HCT116 (cell line): ENCODE data around the gene UMOD. TPM values are rescaled to one million over a fixed set of nuclear protein-coding genes. Genes with fewer than 3 reads are reported as not detected.

Source experiments
- ATAC-seq: fragments of 200-7000 bp; cut with Tn5 transposase; 2 replicates; pipeline ENCODE4 v1.9.1; 2020; ENCODE audit warnings: mild to moderate bottlenecking, moderate library complexity
- BruUV-seq: library from RNA; stranded (reverse); fragments of 400-500 nt; replicated peaks from 2 replicates; lab custom pipeline; 2021; lab: Mats Ljungman, UMichigan
- CTCF ChIA-PET: fragments of 300-600 bp; sonication (Branson Sonifier 250); formaldehyde crosslinking; loops from one replicate; lab custom pipeline; 2021; ENCODE audit warnings: antibody characterized with exemption; lab: Charles Lee
- POLR2A ChIA-PET: fragments of 300-600, 350-600 bp; sonication (Branson Sonifier 250); formaldehyde crosslinking; loops from one replicate; lab custom pipeline; 2021; ENCODE audit warnings: antibody characterized with exemption; lab: Charles Lee
- RAD21 ChIA-PET, 2 experiments: fragments of 300-600 bp; sonication (Branson Sonifier 250); formaldehyde crosslinking; loops; one replicate each; lab custom pipeline; 2023; ENCODE audit warnings: low total read pairs in 2 of 2; ENCODE audit not compliant: uncharacterized antibody in 2 of 2, unreplicated experiment in 2 of 2, low non-redundant PET in 1 of 2; lab: Charles Lee
- DNase-seq: peaks from one replicate; pipeline ENCODE4 v3.0.0-alpha.2; 2010; ENCODE audit warnings: low read depth, low spot score
- H2AFZ ChIP-seq: fragments of 200-600 bp; shearing (Covaris generic), sonication (generic); 2 replicates; pipeline ENCODE4 v1.6.1; 2017; ENCODE audit warnings: low read depth, mixed run types, mixed read lengths, antibody characterized with exemption, low read length; ENCODE audit not compliant: poor library complexity, severe bottlenecking
- H3K27ac ChIP-seq: 2 replicates; pipeline ENCODE4 v1.5.1; 2012; ENCODE audit warnings: low read depth, low read length
- H3K27me3 ChIP-seq: fragments of 200-600 bp; sonication (generic); 2 replicates; pipeline ENCODE4 v1.6.1; 2016; ENCODE audit warnings: mixed run types, low read length, mixed read lengths; ENCODE audit not compliant: insufficient read depth
- H3K36me3 ChIP-seq, 2 experiments: fragments of 200-500 bp in 1 of 2; fragments of 200-600 bp in 1 of 2; sonication (Bioruptor generic) in 1 of 2; sonication (generic) in 1 of 2; 2 replicates each; pipeline versions ENCODE4 v1.5.1 to v1.6.1; 2014 to 2016; ENCODE audit warnings: low read length in 2 of 2, inconsistent platforms in 1 of 2, mixed read lengths in 1 of 2, mixed run types in 1 of 2; ENCODE audit not compliant: insufficient read depth in 2 of 2, control insufficient read depth in 1 of 2
- H3K4me1 ChIP-seq, 2 experiments: fragments of 200-600 bp in 1 of 2; sonication (generic) in 1 of 2; 2 replicates each; pipeline versions ENCODE4 v1.5.1 to v1.6.1; 2012 to 2017; ENCODE audit warnings: low read length in 2 of 2, inconsistent platforms in 1 of 2, mild to moderate bottlenecking in 1 of 2, mixed read lengths in 1 of 2, mixed run types in 1 of 2, moderate library complexity in 1 of 2; ENCODE audit not compliant: insufficient read depth in 2 of 2, control insufficient read depth in 1 of 2
- H3K4me2 ChIP-seq: fragments of 200-600 bp; sonication (generic); 2 replicates; pipeline ENCODE4 v1.6.1; 2017; ENCODE audit warnings: mixed run types, low read length, mixed read lengths
- H3K4me3 ChIP-seq, 2 experiments: fragments of 200-600 bp in 1 of 2; sonication (generic) in 1 of 2; replicated peaks in 1 of 2; 2 replicates each; pipeline ENCODE4 v1.5.1; 2011 to 2016; ENCODE audit warnings: low read length in 2 of 2, control low read depth in 1 of 2, low read depth in 1 of 2, mild to moderate bottlenecking in 1 of 2, mixed read lengths in 1 of 2, mixed run types in 1 of 2
- H3K79me2 ChIP-seq: fragments of 200-600 bp; sonication (generic); 2 replicates; pipeline ENCODE4 v1.6.1; 2017; ENCODE audit warnings: mild to moderate bottlenecking, mixed run types, low read length, moderate library complexity, mixed read lengths; ENCODE audit not compliant: insufficient read depth
- H3K9ac ChIP-seq: fragments of 200-600 bp; sonication (generic); 2 replicates; pipeline ENCODE4 v1.6.1; 2016; ENCODE audit warnings: low read length, mixed read lengths
- H3K9me2 ChIP-seq: fragments of 200-600 bp; sonication (generic), shearing (Covaris generic); 2 replicates; pipeline ENCODE4 v1.6.1; 2017; ENCODE audit warnings: mixed run types, mild to moderate bottlenecking, moderate library complexity; ENCODE audit not compliant: insufficient read depth
- H3K9me3 ChIP-seq, 2 experiments: fragments of 200-500 bp in 1 of 2; fragments of 200-600 bp in 1 of 2; sonication (Bioruptor generic) in 1 of 2; sonication (generic) in 1 of 2; 2 replicates each; pipeline ENCODE4 v1.6.1; 2014 to 2017; ENCODE audit warnings: low read length in 2 of 2, mixed read lengths in 2 of 2, inconsistent platforms in 1 of 2, low read depth in 1 of 2, mild to moderate bottlenecking in 1 of 2, mixed run types in 1 of 2, moderate library complexity in 1 of 2; ENCODE audit not compliant: control insufficient read depth in 1 of 2, insufficient read depth in 1 of 2
- H4K20me1 ChIP-seq: fragments of 200-600 bp; sonication (generic), shearing (Covaris generic); 2 replicates; pipeline ENCODE4 v1.6.1; 2017; ENCODE audit warnings: mixed run types, mild to moderate bottlenecking, moderate library complexity; ENCODE audit not compliant: insufficient read depth
- CBX3 ChIP-seq: IDR thresholded peaks from 2 replicates; pipeline ENCODE4 v1.6.1; 2012; ENCODE audit warnings: low read depth
- CEBPB ChIP-seq: IDR thresholded peaks from 2 replicates; pipeline ENCODE4 v1.6.1; 2012; ENCODE audit warnings: low read depth
- CTCF ChIP-seq, 3 experiments: fragments of 200-600 bp in 1 of 3; sonication (generic) in 1 of 3; IDR thresholded peaks in 2 of 3; conservative IDR thresholded peaks in 1 of 3; 2 replicates each; pipeline ENCODE4 v1.5.1; 2012 to 2017; ENCODE audit warnings: low read depth in 2 of 3, low read length in 2 of 3, antibody characterized with exemption in 1 of 3, borderline replicate concordance in 1 of 3, control low read depth in 1 of 3, mild to moderate bottlenecking in 1 of 3, mixed read lengths in 1 of 3, mixed run types in 1 of 3, moderate library complexity in 1 of 3; ENCODE audit not compliant: insufficient read depth in 1 of 3
- EGR1 ChIP-seq: IDR thresholded peaks from 2 replicates; pipeline ENCODE4 v1.6.1; 2012; ENCODE audit warnings: low read depth
- ELF1 ChIP-seq: IDR thresholded peaks from 2 replicates; pipeline ENCODE4 v1.6.1; 2012; ENCODE audit warnings: low read depth, borderline replicate concordance
- EZH2 ChIP-seq: fragments of 200-600 bp; sonication (generic); IDR thresholded peaks from 2 replicates; pipeline ENCODE4 v1.6.1; 2017; ENCODE audit warnings: antibody characterized with exemption, mixed run types
- EZH2phosphoT487 ChIP-seq: fragments of 200-600 bp; IDR thresholded peaks from 2 replicates; pipeline ENCODE4 v1.6.1; 2018; ENCODE audit warnings: antibody characterized with exemption, borderline replicate concordance
- FOSL1 ChIP-seq: IDR thresholded peaks from 2 replicates; pipeline ENCODE4 v1.6.1; 2012; ENCODE audit warnings: low read depth
- POLR2A ChIP-seq: IDR thresholded peaks from 2 replicates; pipeline ENCODE4 v1.7.0; 2011; ENCODE audit warnings: borderline replicate concordance; ENCODE audit not compliant: insufficient read depth, insufficient read length; ENCODE audit errors: extremely low read depth
- SIN3A ChIP-seq: IDR thresholded peaks from 2 replicates; pipeline ENCODE4 v1.6.1; 2012; ENCODE audit warnings: low read depth
- SP1 ChIP-seq: IDR thresholded peaks from 2 replicates; pipeline ENCODE4 v1.6.1; 2012; ENCODE audit warnings: low read depth
- SRF ChIP-seq: IDR thresholded peaks from 2 replicates; pipeline ENCODE4 v1.6.1; 2012; ENCODE audit warnings: low read depth
- TCF7L2 ChIP-seq: IDR thresholded peaks from 2 replicates; pipeline ENCODE4 v1.7.0; 2011; ENCODE audit warnings: borderline replicate concordance, inconsistent platforms; ENCODE audit not compliant: insufficient read depth, insufficient read length; ENCODE audit errors: extremely low read depth
- YY1 ChIP-seq: IDR thresholded peaks from 2 replicates; pipeline ENCODE4 v1.6.1; 2011; ENCODE audit warnings: low read length, low read depth, moderate library complexity, mild to moderate bottlenecking; ENCODE audit not compliant: insufficient replicate concordance; ENCODE audit errors: extremely low read depth
- ZBTB33 ChIP-seq: IDR thresholded peaks from 2 replicates; pipeline ENCODE4 v1.6.1; 2011; ENCODE audit warnings: mild to moderate bottlenecking, low read length, moderate library complexity; ENCODE audit not compliant: insufficient replicate concordance; ENCODE audit errors: extremely low read depth
- ZFX ChIP-seq: fragments of 450-650 bp; IDR thresholded peaks from 2 replicates; pipeline ENCODE4 v1.6.1; 2017
- intact Hi-C: fragments of 100-400 bp; cut with micrococcal nuclease; formaldehyde crosslinking; loops from 2 replicates; pipeline ENCODE4 v1.10.0; 2022
- total RNA-seq: library from RNA; stranded (reverse); gene quantifications from one replicate; pipeline ENCODE4 v1.2.1, GENCODE V29; 2021; ENCODE audit not compliant: unreplicated experiment
- TF ChIP-seq, protein P1 (sequence below): IDR thresholded peaks from 2 replicates; pipeline ENCODE4 v1.6.1; 2012
- TF ChIP-seq, protein P2 (sequence below): IDR thresholded peaks from 2 replicates; pipeline ENCODE4 v1.6.1; 2012; ENCODE audit warnings: low read depth

The UMOD gene
- total RNA-seq, 1 experiment from 2014 or later = not detected

DNA sequence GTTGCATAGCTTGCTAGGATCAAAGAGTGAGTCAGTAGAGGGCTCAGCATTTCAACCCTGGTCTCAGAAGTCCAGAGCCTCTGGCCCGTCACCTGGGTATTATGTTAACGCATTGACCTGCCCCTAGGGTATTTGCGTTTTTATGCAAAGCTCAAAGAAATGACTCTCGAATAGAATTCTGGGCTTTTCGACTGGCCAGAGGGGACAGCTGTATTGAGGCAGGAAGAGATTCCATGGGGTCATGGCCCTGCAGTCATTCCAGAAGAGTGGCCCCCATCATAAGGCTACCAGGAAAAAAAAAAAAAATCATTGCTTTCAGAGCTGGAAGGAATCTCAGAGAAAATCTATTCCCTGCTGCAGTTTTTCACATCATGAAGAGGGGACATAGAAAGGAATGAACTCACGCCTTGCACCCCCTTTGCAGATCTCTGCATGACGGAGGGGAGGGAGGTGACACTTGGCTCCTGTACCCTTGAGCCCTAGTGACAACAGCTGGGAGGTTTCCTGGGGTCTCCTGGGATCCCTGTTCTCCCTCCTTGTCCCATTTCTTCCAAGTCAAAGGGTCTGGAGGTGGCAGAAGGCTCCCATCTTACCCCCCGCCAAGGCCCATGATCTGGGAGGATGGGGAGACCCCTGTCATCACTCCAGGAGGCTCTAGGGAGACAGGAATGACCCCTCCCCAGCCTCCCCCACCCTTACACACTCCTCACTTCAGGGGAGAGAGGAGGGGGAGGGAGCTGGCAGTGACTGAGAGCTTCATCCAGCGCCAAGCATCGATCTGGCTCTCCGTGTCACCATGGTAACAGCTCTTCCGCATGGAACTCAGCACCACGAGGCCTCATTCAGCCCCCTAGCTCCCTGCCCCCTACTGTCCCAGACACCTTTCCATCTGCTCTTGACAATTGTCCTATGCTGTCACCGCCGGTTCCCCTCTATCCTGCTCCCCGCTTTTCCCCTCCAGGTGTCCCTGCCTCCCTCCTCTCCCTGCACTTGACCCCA lies 61.0 kb downstream of the UMOD start:
- ChIA-PET CTCF (interaction anchor here (3.0 kb wide), 1 partner anchor 9 kb away, joined by 11 read pairs; no protein-coding TSS in a partner anchor), RAD21 (no interaction called here), POLR2A (no interaction called here)
- BruUV-seq = no TSS peak
- H3K9me3 ChIP-seq = no peaks in the 10 kb centered on the region
- no peak overlapping the region for H3K4me2 ChIP-seq
- no peaks in the 10 kb centered on the region for H3K36me3 ChIP-seq
- no peaks in the 10 kb centered on the region for H3K4me1 ChIP-seq
- peaks cover 36% of the 10 kb centered on the region for H3K27me3 ChIP-seq
- H3K9ac ChIP-seq = no peak overlapping the region
- no peaks in the 10 kb centered on the region for H3K9me2 ChIP-seq
- intact Hi-C loops = no loop called here
- ATAC-seq (no peak), DNase-seq (no peak)
- H3K79me2 ChIP-seq = no peaks in the 10 kb centered on the region
- no peaks in the 10 kb centered on the region for H4K20me1 ChIP-seq
- no peak for TF ChIP-seq EGR1
- TF ChIP-seq, protein P1, sequence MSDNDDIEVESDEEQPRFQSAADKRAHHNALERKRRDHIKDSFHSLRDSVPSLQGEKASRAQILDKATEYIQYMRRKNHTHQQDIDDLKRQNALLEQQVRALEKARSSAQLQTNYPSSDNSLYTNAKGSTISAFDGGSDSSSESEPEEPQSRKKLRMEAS = no peak
- no peak for TF ChIP-seq EZH2phosphoT487
- no peak for TF ChIP-seq FOSL1
- TF ChIP-seq EZH2 = no peak
- TF ChIP-seq SP1 = no peak
- no peak for TF ChIP-seq SRF
- no peak for TF ChIP-seq SIN3A
- TF ChIP-seq POLR2A = no peak
- TF ChIP-seq CBX3 = no peak
- TF ChIP-seq ZBTB33 = no peak
- TF ChIP-seq, protein P2, sequence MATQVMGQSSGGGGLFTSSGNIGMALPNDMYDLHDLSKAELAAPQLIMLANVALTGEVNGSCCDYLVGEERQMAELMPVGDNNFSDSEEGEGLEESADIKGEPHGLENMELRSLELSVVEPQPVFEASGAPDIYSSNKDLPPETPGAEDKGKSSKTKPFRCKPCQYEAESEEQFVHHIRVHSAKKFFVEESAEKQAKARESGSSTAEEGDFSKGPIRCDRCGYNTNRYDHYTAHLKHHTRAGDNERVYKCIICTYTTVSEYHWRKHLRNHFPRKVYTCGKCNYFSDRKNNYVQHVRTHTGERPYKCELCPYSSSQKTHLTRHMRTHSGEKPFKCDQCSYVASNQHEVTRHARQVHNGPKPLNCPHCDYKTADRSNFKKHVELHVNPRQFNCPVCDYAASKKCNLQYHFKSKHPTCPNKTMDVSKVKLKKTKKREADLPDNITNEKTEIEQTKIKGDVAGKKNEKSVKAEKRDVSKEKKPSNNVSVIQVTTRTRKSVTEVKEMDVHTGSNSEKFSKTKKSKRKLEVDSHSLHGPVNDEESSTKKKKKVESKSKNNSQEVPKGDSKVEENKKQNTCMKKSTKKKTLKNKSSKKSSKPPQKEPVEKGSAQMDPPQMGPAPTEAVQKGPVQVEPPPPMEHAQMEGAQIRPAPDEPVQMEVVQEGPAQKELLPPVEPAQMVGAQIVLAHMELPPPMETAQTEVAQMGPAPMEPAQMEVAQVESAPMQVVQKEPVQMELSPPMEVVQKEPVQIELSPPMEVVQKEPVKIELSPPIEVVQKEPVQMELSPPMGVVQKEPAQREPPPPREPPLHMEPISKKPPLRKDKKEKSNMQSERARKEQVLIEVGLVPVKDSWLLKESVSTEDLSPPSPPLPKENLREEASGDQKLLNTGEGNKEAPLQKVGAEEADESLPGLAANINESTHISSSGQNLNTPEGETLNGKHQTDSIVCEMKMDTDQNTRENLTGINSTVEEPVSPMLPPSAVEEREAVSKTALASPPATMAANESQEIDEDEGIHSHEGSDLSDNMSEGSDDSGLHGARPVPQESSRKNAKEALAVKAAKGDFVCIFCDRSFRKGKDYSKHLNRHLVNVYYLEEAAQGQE = no peak
- TF ChIP-seq TCF7L2 = no peak
- TF ChIP-seq YY1 = no peak
- no peak for TF ChIP-seq ELF1
- no peak for TF ChIP-seq CEBPB
- TF ChIP-seq ZFX = no peak
- no peak for TF ChIP-seq CTCF (IDR thresholded peaks at IDR 0.05 in 2 of 3, conservative IDR thresholded peaks at IDR 0.05 in 1 of 3; ENCODE audit: borderline replicate concordance in 1 of 3, insufficient read depth in 1 of 3, low read depth in 2 of 3, low read length in 2 of 3)
- TF ChIP-seq, all 23 proteins: peak for 0
- Histone ChIP-seq H2AFZ (no peak overlapping the region), H3K4me3 (no peak overlapping the region), H3K27ac (no peak overlapping the region)
